Adrenal gland (tissue), 12 donors: ENCODE measurements around the gene UBE2E2. TPM values are rescaled to one million over a fixed set of nuclear protein-coding genes. Genes with fewer than 3 reads are reported as not detected.

ENCODE experiments used
- DNase-seq, 7 donors: peaks; one replicate each; pipeline ENCODE4 v3.0.0-alpha.2; 2019 to 2020
- H3K27ac ChIP-seq, 5 donors: fragments of 200-600 bp; sonication (generic) in 4 of 5; 1 replicate in 3 of 5; 2 replicates in 2 of 5; pipeline versions ENCODE4 v1.5.1 to v1.8.0; 2016 to 2020; ENCODE audit warnings: mild to moderate bottlenecking in 1 of 5
- H3K27me3 ChIP-seq: fragments of 200-600 bp; 2 replicates; pipeline ENCODE4 v1.8.0; 2021
- H3K36me3 ChIP-seq, 2 donors: fragments of 200-600 bp; replicated peaks in 1 of 2; 1 replicate in 1 of 2; 2 replicates in 1 of 2; pipeline versions ENCODE4 v1.5.1 to v1.8.0; 2018 to 2022
- H3K4me1 ChIP-seq, 2 donors: fragments of 200-600 bp; replicated peaks in 1 of 2; 1 replicate in 1 of 2; 2 replicates in 1 of 2; pipeline versions ENCODE4 v1.5.1 to v1.8.0; 2018 to 2021
- H3K4me3 ChIP-seq, 4 donors: fragments of 200-600 bp; sonication (generic) in 3 of 4; one replicate each; pipeline ENCODE4 v1.5.1; 2016 to 2018
- H3K9me3 ChIP-seq, 3 donors: fragments of 200-600 bp; sonication (generic) in 1 of 3; replicated peaks in 1 of 3; 1 replicate in 2 of 3; 2 replicates in 1 of 3; pipeline versions ENCODE4 v1.5.1 to v1.8.0; 2016 to 2021
- CTCF ChIP-seq, 6 experiments: fragments of 450-650 bp in 4 of 6; fragments of 200-600 bp in 2 of 6; sonication (generic) in 1 of 6; IDR thresholded peaks; 1 replicate in 5 of 6; 2 replicates in 1 of 6; pipeline versions ENCODE4 v1.5.1 to v1.8.0; 2016 to 2021; ENCODE audit warnings: antibody characterized with exemption in 6 of 6, mild to moderate bottlenecking in 2 of 6, moderate library complexity in 1 of 6
- POLR2A ChIP-seq, 2 donors: fragments of 450-650 bp; IDR thresholded peaks; one replicate each; pipeline ENCODE4 v1.6.1; 2017; ENCODE audit warnings: antibody characterized with exemption in 2 of 2, mild to moderate bottlenecking in 2 of 2, moderate library complexity in 1 of 2
- WGBS, 4 donors: extraction: QIAGEN DNeasy Blood & Tissue Kit in 2 of 4; methylation state at CpG; one replicate each; pipeline versions ENCODE4 v1.1.5 to v1.1.7; 2013 to 2017; 5-methylcytosine and 5-hydroxymethylcytosine counted together
- intact Hi-C, 2 donors: fragments of 100-400 bp; cut with DNase I; formaldehyde crosslinking; loops; one replicate each; pipeline versions ENCODE4 v1.14.1 to v1.15.0; 2022 to 2023
- polyA plus RNA-seq, 3 donors: library from polyadenylated mRNA; stranded (reverse); fragments of 200-250 nt in 2 of 3; fragments of 350-450 nt in 1 of 3; fragmentation: Illumina TruSeq in 1 of 3; extraction: RNeasy Lipid Tissue Mini Kit (QIAGEN cat#74804) in 1 of 3; gene quantifications; one replicate each; pipeline ENCODE4 v1.2.3, GENCODE V29; 2013 to 2014
- total RNA-seq, 9 donors: library from RNA; depleted of rRNA in 4 of 9; stranded (reverse); fragments of >200 nt in 4 of 9; fragments of 120-200 nt in 1 of 9; fragmentation: NEBNext Ultra II Directional in 1 of 9; extraction: Animal tissue kit (Norgen Biotek cat#: 25700) in 1 of 9; gene quantifications; one replicate each; pipeline versions ENCODE4 v1.1.0 to v1.2.4, GENCODE V29; 2013 to 2023
- donor health status: healthy with polysubstance abuse.
- donor health status: Bipolar disorder and iron deficiency.
- donor health status: DM: yes; HTN: yes; CAD: no.
- donor health status: DM: no; HTN: no; CAD: no.
- donor health status: DM: no; HTN: no; CAD: no.
- donor health status: DM: yes; HTN: yes; CAD: no.

The UBE2E2 gene
- total and polyA plus RNA-seq, 12 donors = 9.3 to 29.6 (median 20.7) TPM

GRCh38 chr3:23192816-23193215, 10.3 kb upstream of the UBE2E2 start:
- Histone ChIP-seq H3K9me3 (no peaks in the 10 kb centered on the region), H3K27ac (no peak overlapping the region), H3K4me1 (no peaks in the 10 kb centered on the region), H3K27me3 (peaks cover 7% of the 10 kb centered on the region), H3K36me3 (no peaks in the 10 kb centered on the region), H3K4me3 (no peak overlapping the region)
- no peak for DNase-seq
- TF ChIP-seq POLR2A (IDR thresholded peaks at IDR 0.05) (no peak), CTCF (IDR thresholded peaks at IDR 0.05) (no peak)
- intact Hi-C loops = no loop called here
- 39 to 58% (median 55%) methylated on average over 2 of the region's 2 CpGs for WGBS, 4 donors

DNA sequence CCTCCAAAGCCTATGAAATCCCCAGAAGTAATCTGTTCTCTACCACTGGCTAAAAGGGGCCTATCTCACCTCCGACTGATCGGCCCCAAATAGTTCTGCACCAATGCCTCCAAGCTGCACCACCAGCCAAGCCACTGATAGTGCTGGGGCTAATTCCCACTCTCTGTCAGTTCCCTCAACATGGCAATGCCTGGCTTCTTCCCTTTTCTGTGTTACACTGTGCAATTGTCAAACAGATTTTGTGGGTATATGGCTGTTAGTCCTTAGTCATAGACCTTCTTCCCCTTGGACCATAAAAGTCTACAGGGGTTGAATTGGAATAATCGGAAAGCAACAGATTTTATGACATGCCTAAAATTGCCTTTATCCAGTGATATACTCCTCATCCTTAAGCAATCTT, 9.3 kb upstream of the UBE2E2 start:
- H3K4me1 ChIP-seq = no peaks in the 10 kb centered on the region
- no peak overlapping the region for H3K4me3 ChIP-seq
- H3K9me3 ChIP-seq = no peaks in the 10 kb centered on the region
- H3K27ac ChIP-seq = no peak overlapping the region
- intact Hi-C loops = no loop called here
- H3K27me3 ChIP-seq = peaks cover 7% of the 10 kb centered on the region
- TF ChIP-seq POLR2A (IDR thresholded peaks at IDR 0.05) (no peak), CTCF (IDR thresholded peaks at IDR 0.05) (no peak)
- no peaks in the 10 kb centered on the region for H3K36me3 ChIP-seq
- no peak for DNase-seq
- WGBS, 4 donors = 78 to 86% (median 80%) methylated on average over 3 of the region's 3 CpGs

DNA sequence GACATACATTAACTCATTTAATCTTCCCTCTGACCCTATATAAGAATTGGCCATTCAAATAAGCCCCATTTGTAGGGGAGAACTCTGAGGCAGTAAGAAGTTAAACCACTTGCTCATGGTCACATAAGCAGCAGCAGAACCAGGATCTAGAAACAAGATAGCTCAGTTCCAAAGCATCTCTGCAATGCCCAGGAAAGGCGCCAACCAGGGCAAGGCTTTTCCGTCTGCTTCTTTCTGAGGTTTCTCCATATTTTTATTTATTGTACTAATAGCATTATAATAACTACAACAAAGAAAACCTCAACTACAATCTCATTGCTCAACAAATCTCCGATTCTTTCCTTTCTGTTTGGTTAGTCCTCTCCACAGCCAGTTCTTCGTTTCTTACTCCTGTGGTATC, 4.3 kb upstream of the UBE2E2 start:
- Histone ChIP-seq H3K27me3 (no peaks in the 10 kb centered on the region), H3K4me1 (no peaks in the 10 kb centered on the region), H3K36me3 (no peaks in the 10 kb centered on the region), H3K9me3 (no peaks in the 10 kb centered on the region), H3K27ac (no peak overlapping the region), H3K4me3 (no peak overlapping the region)
- 59 to 83% (median 71%) methylated on average over 3 to 4 of the region's 4 CpGs for WGBS, 4 donors
- TF ChIP-seq POLR2A (IDR thresholded peaks at IDR 0.05) = no peak
- no peak for TF ChIP-seq CTCF (IDR thresholded peaks at IDR 0.05)
- no peak for DNase-seq
- intact Hi-C loops = no loop called here

DNA sequence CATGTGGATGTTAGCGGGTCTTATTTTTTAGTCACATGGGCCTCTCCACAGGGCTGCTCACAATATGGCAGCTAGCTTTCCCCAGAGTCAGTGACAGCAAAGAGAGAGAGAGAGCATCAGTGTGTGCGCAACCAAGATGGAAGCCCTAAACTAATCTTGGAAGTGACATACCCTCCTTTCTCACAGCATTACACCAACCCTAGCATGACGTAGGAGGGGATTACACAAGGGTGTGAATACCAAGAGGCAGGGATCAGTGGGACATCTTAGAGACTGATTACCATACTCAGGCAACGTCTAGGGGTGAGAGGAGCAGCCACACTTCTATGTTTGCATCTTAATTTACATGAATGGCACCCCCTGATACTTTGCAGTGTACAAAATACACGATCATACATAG, 3.5 kb upstream of the UBE2E2 start:
- Histone ChIP-seq H3K27me3 (no peaks in the 10 kb centered on the region), H3K36me3 (no peaks in the 10 kb centered on the region), H3K27ac (no peak overlapping the region), H3K4me3 (no peak overlapping the region), H3K4me1 (peaks cover 0 to 6% of the 10 kb centered on the region in 2 donors), H3K9me3 (no peaks in the 10 kb centered on the region)
- WGBS, 4 donors = 71 to 86% (median 74%) methylated on average over 5 of the region's 5 CpGs
- intact Hi-C loops = no loop called here
- TF ChIP-seq CTCF (IDR thresholded peaks at IDR 0.05) (no peak), POLR2A (IDR thresholded peaks at IDR 0.05) (no peak)
- no peak for DNase-seq
